Vagina (tissue), 2 donors: ENCODE data around the gene NOVA2. TPM values are rescaled to one million over a fixed set of nuclear protein-coding genes. Genes with fewer than 3 reads are reported as not detected.

Experiments
- DNase-seq, 2 donors: peaks; one replicate each; pipeline ENCODE4 v3.0.0-alpha.2; 2017; ENCODE audit errors: extremely low spot score in 2 of 2
- H3K27ac ChIP-seq: fragments of 200-600 bp; sonication (generic); one replicate; pipeline ENCODE4 v1.5.1; 2019
- H3K27me3 ChIP-seq: fragments of 200-600 bp; sonication (generic); one replicate; pipeline ENCODE4 v1.5.1; 2019
- H3K36me3 ChIP-seq, 2 donors: fragments of 200-600 bp; sonication (generic); one replicate each; pipeline ENCODE4 v1.5.1; 2017 to 2019
- H3K4me1 ChIP-seq: fragments of 200-600 bp; sonication (generic); one replicate; pipeline ENCODE4 v1.5.1; 2019
- H3K4me3 ChIP-seq, 2 donors: fragments of 200-600 bp; sonication (generic); 1 replicate in 1 of 2; 2 replicates in 1 of 2; pipeline ENCODE4 v1.5.1; 2016 to 2019
- H3K9me3 ChIP-seq: fragments of 200-600 bp; sonication (generic); one replicate; pipeline ENCODE4 v1.5.1; 2019
- CTCF ChIP-seq, 3 experiments: fragments of 450-650 bp in 2 of 3; fragments of 200-600 bp in 1 of 3; sonication (generic) in 1 of 3; IDR thresholded peaks; one replicate each; pipeline ENCODE4 v1.5.1; 2017 to 2019; ENCODE audit warnings: antibody characterized with exemption in 3 of 3, mild to moderate bottlenecking in 2 of 3, moderate library complexity in 2 of 3
- POLR2A ChIP-seq, 2 donors: fragments of 450-650 bp; IDR thresholded peaks; one replicate each; pipeline ENCODE4 v1.6.1; 2017; ENCODE audit warnings: antibody characterized with exemption in 2 of 2, mild to moderate bottlenecking in 2 of 2, moderate library complexity in 2 of 2
- POLR2AphosphoS5 ChIP-seq, 2 donors: sonication (generic); formaldehyde crosslinking; IDR thresholded peaks; one replicate each; pipeline ENCODE4 v1.9.0; 2017; ENCODE audit warnings: antibody characterized with exemption in 2 of 2, mild to moderate bottlenecking in 2 of 2, low read depth in 1 of 2; ENCODE audit not compliant: insufficient read depth in 1 of 2
- intact Hi-C: fragments of 100-400 bp; cut with DNase I; formaldehyde crosslinking; loops from one replicate; pipeline ENCODE4 v1.15.1; 2023
- total RNA-seq: library from RNA; depleted of rRNA; stranded (reverse); fragments of >200 nt; gene quantifications from one replicate; pipeline ENCODE4 v1.2.3, GENCODE V29; 2016

The NOVA2 gene
- total RNA-seq, 1 donor from 2014 or later: 1.5 TPM

GRCh38 chr19:46021531-46022041 is 47.9 kb upstream of the NOVA2 start:
- no peak for DNase-seq
- Histone ChIP-seq H3K4me1 (peaks cover 4% of the 10 kb centered on the region), H3K9me3 (no peaks in the 10 kb centered on the region), H3K27me3 (no peaks in the 10 kb centered on the region), H3K27ac (no peak overlapping the region), H3K36me3 (no peaks in the 10 kb centered on the region), H3K4me3 (no peak overlapping the region)
- intact Hi-C loops: no loop called here
- no peak for TF ChIP-seq POLR2AphosphoS5 (IDR thresholded peaks at IDR 0.05; ENCODE audit: insufficient read depth in 1 of 2, low read depth in 1 of 2)

- no peak overlapping the region for H3K4me3 ChIP-seq
- no peak for DNase-seq
- no peaks in the 10 kb centered on the region for H3K9me3 ChIP-seq
- TF ChIP-seq POLR2A (IDR thresholded peaks at IDR 0.05): no peak
- no peak for TF ChIP-seq POLR2AphosphoS5 (IDR thresholded peaks at IDR 0.05; ENCODE audit: insufficient read depth in 1 of 2, low read depth in 1 of 2)
- TF ChIP-seq CTCF (IDR thresholded peaks at IDR 0.05): no peak
- no peak overlapping the region for H3K27ac ChIP-seq
- no peaks in the 10 kb centered on the region for H3K36me3 ChIP-seq
- H3K4me1 ChIP-seq: peaks cover 11% of the 10 kb centered on the region
- H3K27me3 ChIP-seq: no peaks in the 10 kb centered on the region
- intact Hi-C loops: no loop called here
Measured at GRCh38 chr19:46020819-46021125, 47.1 kb upstream of the NOVA2 start.

GRCh38 chr19:46019270-46019669 is 45.6 kb upstream of the NOVA2 start:
- no peaks in the 10 kb centered on the region for H3K27me3 ChIP-seq
- intact Hi-C loops: loop anchor here (10.0 kb wide), 2 partner anchors 144 to 204 kb away; partner anchors contain the start of gene RSPH6A
- no peak overlapping the region for H3K27ac ChIP-seq
- H3K4me3 ChIP-seq: no peak overlapping the region
- DNase-seq: no peak
- H3K36me3 ChIP-seq: no peaks in the 10 kb centered on the region
- TF ChIP-seq POLR2AphosphoS5 (IDR thresholded peaks at IDR 0.05; ENCODE audit: insufficient read depth in 1 of 2, low read depth in 1 of 2): no peak
- TF ChIP-seq POLR2A (IDR thresholded peaks at IDR 0.05): no peak
- no peak for TF ChIP-seq CTCF (IDR thresholded peaks at IDR 0.05)
- peaks cover 23% of the 10 kb centered on the region for H3K4me1 ChIP-seq
- H3K9me3 ChIP-seq: no peaks in the 10 kb centered on the region

- Histone ChIP-seq H3K27me3 (no peaks in the 10 kb centered on the region), H3K36me3 (no peaks in the 10 kb centered on the region), H3K27ac (no peak overlapping the region), H3K4me1 (peaks cover 23% of the 10 kb centered on the region), H3K4me3 (no peak overlapping the region), H3K9me3 (no peaks in the 10 kb centered on the region)
- no peak for DNase-seq
- no peak for TF ChIP-seq POLR2A (IDR thresholded peaks at IDR 0.05)
- no peak for TF ChIP-seq POLR2AphosphoS5 (IDR thresholded peaks at IDR 0.05; ENCODE audit: insufficient read depth in 1 of 2, low read depth in 1 of 2)
- no peak for TF ChIP-seq CTCF (IDR thresholded peaks at IDR 0.05)
- intact Hi-C loops: loop anchor here (10.0 kb wide), 2 partner anchors 144 to 204 kb away; partner anchors contain the start of gene RSPH6A
Measured at GRCh38 chr19:46018729-46019251, 45.1 kb upstream of the NOVA2 start.

GRCh38 chr19:46017874-46018675 is 44.4 kb upstream of the NOVA2 start:
- TF ChIP-seq CTCF (IDR thresholded peaks at IDR 0.05) (no peak), POLR2AphosphoS5 (IDR thresholded peaks at IDR 0.05; ENCODE audit: insufficient read depth in 1 of 2, low read depth in 1 of 2) (no peak), POLR2A (IDR thresholded peaks at IDR 0.05) (no peak)
- Histone ChIP-seq H3K4me3 (no peak overlapping the region), H3K9me3 (no peaks in the 10 kb centered on the region), H3K27ac (no peak overlapping the region), H3K27me3 (no peaks in the 10 kb centered on the region), H3K4me1 (peaks cover 23% of the 10 kb centered on the region), H3K36me3 (no peaks in the 10 kb centered on the region)
- intact Hi-C loops: loop anchor here (10.0 kb wide), 2 partner anchors 143 to 203 kb away; partner anchors contain the start of gene RSPH6A
- no peak for DNase-seq
